Measurements from ENCODE around the gene UBN1. TPM values are rescaled to one million over a fixed set of nuclear protein-coding genes. Genes with fewer than 3 reads are reported as not detected.

UBN1 gene
- total and polyA plus RNA-seq, 10 of the 15 experiments (the other 5 are each of a cell fraction or from before 2014, with no cell fraction given) = 2.1 to 32.5 (median 13.9) TPM

DNA sequence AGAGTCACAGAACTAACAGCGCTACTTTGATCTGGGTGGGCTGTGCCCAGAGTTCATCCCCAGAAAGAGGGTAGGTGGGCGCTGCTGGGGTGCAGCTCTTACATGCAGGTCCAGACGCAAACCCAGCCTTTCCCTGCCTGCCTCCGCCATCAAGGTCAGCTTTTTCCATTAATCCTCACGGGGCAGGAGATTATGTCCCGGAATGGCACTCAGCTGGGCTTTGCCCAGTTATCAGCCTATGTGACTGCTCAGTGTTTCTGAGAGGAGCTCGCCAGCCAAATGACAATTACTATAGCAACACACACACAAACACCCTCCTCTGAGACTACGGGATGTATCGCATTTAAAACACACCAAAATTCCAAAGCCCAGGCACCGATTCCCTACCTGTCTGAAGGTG, 20.3 kb upstream of the UBN1 start:
- no peak for ATAC-seq
- BruUV-seq (replicated peaks) = no TSS peak

More for the DNA sequence above, 20.3 kb upstream of the UBN1 start:
- in situ Hi-C loops (cut with MboI) = no loop called here
- intact Hi-C loops (cut with micrococcal nuclease; ENCODE audit: unreplicated experiment) = no loop called here
- Histone ChIP-seq H3K9me3 (replicated peaks; ENCODE audit: control insufficient read depth, insufficient read depth, low read length) (no peaks in the 10 kb centered on the region), H3K4me2 (ENCODE audit: control insufficient read depth, insufficient read depth) (no peak overlapping the region), H2AFZ (ENCODE audit: control insufficient read depth, low read depth, low read length) (no peak overlapping the region), H3K79me2 (ENCODE audit: control insufficient read depth, insufficient read depth, low read length) (no peaks in the 10 kb centered on the region), H3K27me3 (replicated peaks in 1 of 2; ENCODE audit: control insufficient read depth in 2 of 2, insufficient read depth in 2 of 2, low read length in 1 of 2) (no peaks in the 10 kb centered on the region), H3K27ac (ENCODE audit: control insufficient read depth, insufficient read depth) (no peak overlapping the region), H4K20me1 (ENCODE audit: control insufficient read depth, insufficient read depth) (0 out of 2 replicates have a peak, but pooled peaks cover 2% of the 10 kb centered on the region), H3K36me3 (ENCODE audit: control insufficient read depth in 2 of 2, insufficient read depth in 2 of 2, low read length in 1 of 2) (peaks cover 38 to 46% of the 10 kb centered on the region in 2 experiments), H3K9ac (ENCODE audit: control insufficient read depth, insufficient read depth, low read length) (no peak overlapping the region), H3K4me3 (no peak overlapping the region), H3K4me1 (ENCODE audit: control insufficient read depth, insufficient read depth, low read length) (no peaks in the 10 kb centered on the region)
- ChIA-PET CTCF (no interaction called here), RAD21 (ENCODE audit: unreplicated experiment) (no interaction called here), SMC1A (ENCODE audit: uncharacterized antibody, unreplicated experiment) (no interaction called here), POLR2A (interaction anchor here (0.8 kb wide), 1 partner anchor 8 kb away, joined by 3 read pairs; no protein-coding TSS in a partner anchor)
- WGBS (ENCODE audit: insufficient coverage, insufficient replicate concordance, low lambda C conversion rate, missing lambda C conversion rate) = 97% methylated on average over 10 of the region's 10 CpGs
- DNase-seq (ENCODE audit: low read depth, low spot score) (no peak), FAIRE-seq (no peak)
- TF ChIP-seq NBN (IDR thresholded peaks at IDR 0.05) = no peak
- TF ChIP-seq TARDBP (IDR thresholded peaks at IDR 0.05; ENCODE audit: borderline replicate concordance) = no peak
- TF ChIP-seq, protein P1, sequence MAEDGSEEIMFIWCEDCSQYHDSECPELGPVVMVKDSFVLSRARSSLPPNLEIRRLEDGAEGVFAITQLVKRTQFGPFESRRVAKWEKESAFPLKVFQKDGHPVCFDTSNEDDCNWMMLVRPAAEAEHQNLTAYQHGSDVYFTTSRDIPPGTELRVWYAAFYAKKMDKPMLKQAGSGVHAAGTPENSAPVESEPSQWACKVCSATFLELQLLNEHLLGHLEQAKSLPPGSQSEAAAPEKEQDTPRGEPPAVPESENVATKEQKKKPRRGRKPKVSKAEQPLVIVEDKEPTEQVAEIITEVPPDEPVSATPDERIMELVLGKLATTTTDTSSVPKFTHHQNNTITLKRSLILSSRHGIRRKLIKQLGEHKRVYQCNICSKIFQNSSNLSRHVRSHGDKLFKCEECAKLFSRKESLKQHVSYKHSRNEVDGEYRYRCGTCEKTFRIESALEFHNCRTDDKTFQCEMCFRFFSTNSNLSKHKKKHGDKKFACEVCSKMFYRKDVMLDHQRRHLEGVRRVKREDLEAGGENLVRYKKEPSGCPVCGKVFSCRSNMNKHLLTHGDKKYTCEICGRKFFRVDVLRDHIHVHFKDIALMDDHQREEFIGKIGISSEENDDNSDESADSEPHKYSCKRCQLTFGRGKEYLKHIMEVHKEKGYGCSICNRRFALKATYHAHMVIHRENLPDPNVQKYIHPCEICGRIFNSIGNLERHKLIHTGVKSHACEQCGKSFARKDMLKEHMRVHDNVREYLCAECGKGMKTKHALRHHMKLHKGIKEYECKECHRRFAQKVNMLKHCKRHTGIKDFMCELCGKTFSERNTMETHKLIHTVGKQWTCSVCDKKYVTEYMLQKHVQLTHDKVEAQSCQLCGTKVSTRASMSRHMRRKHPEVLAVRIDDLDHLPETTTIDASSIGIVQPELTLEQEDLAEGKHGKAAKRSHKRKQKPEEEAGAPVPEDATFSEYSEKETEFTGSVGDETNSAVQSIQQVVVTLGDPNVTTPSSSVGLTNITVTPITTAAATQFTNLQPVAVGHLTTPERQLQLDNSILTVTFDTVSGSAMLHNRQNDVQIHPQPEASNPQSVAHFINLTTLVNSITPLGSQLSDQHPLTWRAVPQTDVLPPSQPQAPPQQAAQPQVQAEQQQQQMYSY (CRISPR knock-in tag; IDR thresholded peaks at IDR 0.05) = no peak
- no peak for TF ChIP-seq EED (IDR thresholded peaks at IDR 0.05; ENCODE audit: low read depth)
- TF ChIP-seq, protein P2, sequence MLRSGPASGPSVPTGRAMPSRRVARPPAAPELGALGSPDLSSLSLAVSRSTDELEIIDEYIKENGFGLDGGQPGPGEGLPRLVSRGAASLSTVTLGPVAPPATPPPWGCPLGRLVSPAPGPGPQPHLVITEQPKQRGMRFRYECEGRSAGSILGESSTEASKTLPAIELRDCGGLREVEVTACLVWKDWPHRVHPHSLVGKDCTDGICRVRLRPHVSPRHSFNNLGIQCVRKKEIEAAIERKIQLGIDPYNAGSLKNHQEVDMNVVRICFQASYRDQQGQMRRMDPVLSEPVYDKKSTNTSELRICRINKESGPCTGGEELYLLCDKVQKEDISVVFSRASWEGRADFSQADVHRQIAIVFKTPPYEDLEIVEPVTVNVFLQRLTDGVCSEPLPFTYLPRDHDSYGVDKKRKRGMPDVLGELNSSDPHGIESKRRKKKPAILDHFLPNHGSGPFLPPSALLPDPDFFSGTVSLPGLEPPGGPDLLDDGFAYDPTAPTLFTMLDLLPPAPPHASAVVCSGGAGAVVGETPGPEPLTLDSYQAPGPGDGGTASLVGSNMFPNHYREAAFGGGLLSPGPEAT (IDR thresholded peaks at IDR 0.05; ENCODE audit: low read depth) = no peak
- no peak for TF ChIP-seq SREBF2 (IDR thresholded peaks at IDR 0.05; ENCODE audit: low read length)
- TF ChIP-seq KAT2A (conservative IDR thresholded peaks at IDR 0.05; ENCODE audit: control insufficient read depth, low read depth, low read length) = no peak
- no peak for TF ChIP-seq SP1 (IDR thresholded peaks at IDR 0.05; ENCODE audit: low read depth, low read length)
- TF ChIP-seq, protein P3, sequence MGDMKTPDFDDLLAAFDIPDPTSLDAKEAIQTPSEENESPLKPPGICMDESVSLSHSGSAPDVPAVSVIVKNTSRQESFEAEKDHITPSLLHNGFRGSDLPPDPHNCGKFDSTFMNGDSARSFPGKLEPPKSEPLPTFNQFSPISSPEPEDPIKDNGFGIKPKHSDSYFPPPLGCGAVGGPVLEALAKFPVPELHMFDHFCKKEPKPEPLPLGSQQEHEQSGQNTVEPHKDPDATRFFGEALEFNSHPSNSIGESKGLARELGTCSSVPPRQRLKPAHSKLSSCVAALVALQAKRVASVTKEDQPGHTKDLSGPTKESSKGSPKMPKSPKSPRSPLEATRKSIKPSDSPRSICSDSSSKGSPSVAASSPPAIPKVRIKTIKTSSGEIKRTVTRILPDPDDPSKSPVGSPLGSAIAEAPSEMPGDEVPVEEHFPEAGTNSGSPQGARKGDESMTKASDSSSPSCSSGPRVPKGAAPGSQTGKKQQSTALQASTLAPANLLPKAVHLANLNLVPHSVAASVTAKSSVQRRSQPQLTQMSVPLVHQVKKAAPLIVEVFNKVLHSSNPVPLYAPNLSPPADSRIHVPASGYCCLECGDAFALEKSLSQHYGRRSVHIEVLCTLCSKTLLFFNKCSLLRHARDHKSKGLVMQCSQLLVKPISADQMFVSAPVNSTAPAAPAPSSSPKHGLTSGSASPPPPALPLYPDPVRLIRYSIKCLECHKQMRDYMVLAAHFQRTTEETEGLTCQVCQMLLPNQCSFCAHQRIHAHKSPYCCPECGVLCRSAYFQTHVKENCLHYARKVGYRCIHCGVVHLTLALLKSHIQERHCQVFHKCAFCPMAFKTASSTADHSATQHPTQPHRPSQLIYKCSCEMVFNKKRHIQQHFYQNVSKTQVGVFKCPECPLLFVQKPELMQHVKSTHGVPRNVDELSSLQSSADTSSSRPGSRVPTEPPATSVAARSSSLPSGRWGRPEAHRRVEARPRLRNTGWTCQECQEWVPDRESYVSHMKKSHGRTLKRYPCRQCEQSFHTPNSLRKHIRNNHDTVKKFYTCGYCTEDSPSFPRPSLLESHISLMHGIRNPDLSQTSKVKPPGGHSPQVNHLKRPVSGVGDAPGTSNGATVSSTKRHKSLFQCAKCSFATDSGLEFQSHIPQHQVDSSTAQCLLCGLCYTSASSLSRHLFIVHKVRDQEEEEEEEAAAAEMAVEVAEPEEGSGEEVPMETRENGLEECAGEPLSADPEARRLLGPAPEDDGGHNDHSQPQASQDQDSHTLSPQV (IDR thresholded peaks at IDR 0.05) = no peak
- no peak for TF ChIP-seq SUPT20H (IDR thresholded peaks at IDR 0.05; ENCODE audit: borderline replicate concordance, control insufficient read depth, low read depth, low read length)
- TF ChIP-seq, protein P4, sequence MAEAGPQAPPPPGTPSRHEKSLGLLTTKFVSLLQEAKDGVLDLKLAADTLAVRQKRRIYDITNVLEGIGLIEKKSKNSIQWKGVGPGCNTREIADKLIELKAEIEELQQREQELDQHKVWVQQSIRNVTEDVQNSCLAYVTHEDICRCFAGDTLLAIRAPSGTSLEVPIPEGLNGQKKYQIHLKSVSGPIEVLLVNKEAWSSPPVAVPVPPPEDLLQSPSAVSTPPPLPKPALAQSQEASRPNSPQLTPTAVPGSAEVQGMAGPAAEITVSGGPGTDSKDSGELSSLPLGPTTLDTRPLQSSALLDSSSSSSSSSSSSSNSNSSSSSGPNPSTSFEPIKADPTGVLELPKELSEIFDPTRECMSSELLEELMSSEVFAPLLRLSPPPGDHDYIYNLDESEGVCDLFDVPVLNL (IDR thresholded peaks at IDR 0.05; ENCODE audit: low read depth, low read length) = no peak
- TF ChIP-seq ZNF24 (IDR thresholded peaks at IDR 0.05) = no peak
- no peak for TF ChIP-seq BMI1 (IDR thresholded peaks at IDR 0.05; ENCODE audit: borderline replicate concordance)
